SK-N-SH (cell line): ENCODE results near the gene MBIP. TPM values are rescaled to one million over a fixed set of nuclear protein-coding genes. Genes with fewer than 3 reads are reported as not detected.

Experiments used
- CTCF ChIA-PET: fragments of 300-600, 350-600 bp; formaldehyde crosslinking; extraction: SDS; loops from one replicate; lab custom pipeline; 2021; lab: Yijun Ruan, JAX
- POLR2A ChIA-PET: fragments of 350-600 bp; sonication (Branson Sonifier 250); formaldehyde crosslinking; extraction: SDS; loops from one replicate; lab custom pipeline; 2020; ENCODE audit warnings: antibody characterized with exemption, inconsistent platforms; lab: Yijun Ruan, JAX
- DNase-seq: peaks from one replicate; pipeline ENCODE4 v3.0.0; 2012
- H2AFZ ChIP-seq: fragments of 200-600 bp; sonication (generic); 2 replicates; pipeline ENCODE4 v1.8.1; 2016; ENCODE audit warnings: antibody characterized with exemption, mild to moderate bottlenecking, low read depth
- H3F3A ChIP-seq: fragments of 200-600 bp; sonication (generic); replicated peaks from 2 replicates; pipeline ENCODE3; 2016; ENCODE audit warnings: antibody characterized with exemption, mild to moderate bottlenecking; ENCODE audit not compliant: insufficient read depth
- H3K27ac ChIP-seq, 2 experiments: fragments of 200-500 bp in 1 of 2; fragments of 200-600 bp in 1 of 2; sonication (Bioruptor generic) in 1 of 2; sonication (generic), shearing (Covaris generic) in 1 of 2; 2 replicates each; pipeline versions ENCODE4 v1.5.1 to v1.6.1; 2014 to 2016; ENCODE audit warnings: low read depth in 2 of 2, inconsistent platforms in 1 of 2, low read length in 1 of 2, mild to moderate bottlenecking in 1 of 2, mixed read lengths in 1 of 2
- H3K27me3 ChIP-seq: fragments of 200-600 bp; sonication (generic), shearing (Covaris generic); 2 replicates; pipeline ENCODE4 v1.6.1; 2016; ENCODE audit warnings: mixed run types; ENCODE audit not compliant: insufficient read depth
- H3K36me3 ChIP-seq, 2 experiments: fragments of 200-500 bp in 1 of 2; fragments of 200-600 bp in 1 of 2; sonication (Bioruptor generic) in 1 of 2; sonication (generic) in 1 of 2; replicated peaks in 1 of 2; 2 replicates each; pipeline versions ENCODE3 to v1.5.1; 2014 to 2016; ENCODE audit warnings: low read length in 1 of 2, mild to moderate bottlenecking in 1 of 2; ENCODE audit not compliant: insufficient read depth in 2 of 2, control insufficient read depth in 1 of 2
- H3K4me1 ChIP-seq, 2 experiments: fragments of 200-500 bp in 1 of 2; fragments of 200-600 bp in 1 of 2; sonication (Bioruptor generic) in 1 of 2; sonication (generic), shearing (Covaris generic) in 1 of 2; 2 replicates each; pipeline versions ENCODE4 v1.5.1 to v1.6.1; 2014 to 2016; ENCODE audit warnings: low read depth in 1 of 2, low read length in 1 of 2, mixed run types in 1 of 2; ENCODE audit not compliant: insufficient read depth in 2 of 2, control insufficient read depth in 1 of 2
- H3K4me2 ChIP-seq: fragments of 200-600 bp; sonication (generic), shearing (Covaris generic); 2 replicates; pipeline ENCODE4 v1.6.1; 2017; ENCODE audit warnings: mixed run types
- H3K4me3 ChIP-seq, 2 experiments: fragments of 200-500 bp in 1 of 2; fragments of 200-600 bp in 1 of 2; sonication (Bioruptor generic) in 1 of 2; sonication (generic), shearing (Covaris generic) in 1 of 2; 2 replicates each; pipeline versions ENCODE4 v1.5.1 to v1.8.1; 2014 to 2016; ENCODE audit warnings: low read depth in 2 of 2, inconsistent platforms in 1 of 2, low read length in 1 of 2, mild to moderate bottlenecking in 1 of 2, mixed read lengths in 1 of 2, moderate library complexity in 1 of 2
- H3K79me2 ChIP-seq: fragments of 200-600 bp; sonication (generic); 2 replicates; pipeline ENCODE4 v1.8.1; 2017; ENCODE audit warnings: mild to moderate bottlenecking; ENCODE audit not compliant: insufficient read depth
- H3K9ac ChIP-seq: fragments of 200-600 bp; sonication (generic); 2 replicates; pipeline ENCODE4 v1.6.1; 2017; ENCODE audit warnings: mixed run types
- H3K9me2 ChIP-seq: fragments of 200-600 bp; sonication (generic); 2 replicates; pipeline ENCODE4 v1.6.1; 2017; ENCODE audit warnings: mixed run types
- H3K9me3 ChIP-seq: fragments of 200-600 bp; sonication (generic); 2 replicates; pipeline ENCODE4 v1.6.1; 2017; ENCODE audit warnings: mixed run types, mild to moderate bottlenecking, moderate library complexity
- H4K20me1 ChIP-seq: fragments of 200-600 bp; sonication (generic); 2 replicates; pipeline ENCODE4 v1.6.1; 2017; ENCODE audit warnings: mild to moderate bottlenecking, mixed run types; ENCODE audit not compliant: insufficient read depth
- ELF1 ChIP-seq: IDR thresholded peaks from 2 replicates; pipeline ENCODE4 v1.4.0; 2012
- EZH2phosphoT487 ChIP-seq: fragments of 200-600 bp; sonication (generic); IDR thresholded peaks from 2 replicates; pipeline ENCODE4 v1.6.1; 2017; ENCODE audit warnings: low read depth, mixed run types, mild to moderate bottlenecking, antibody characterized with exemption, moderate library complexity, borderline replicate concordance
- FOSL2 ChIP-seq: IDR thresholded peaks from 2 replicates; pipeline ENCODE4 v1.4.0; 2012; ENCODE audit warnings: low read depth, mild to moderate bottlenecking, moderate library complexity, borderline replicate concordance
- GABPA ChIP-seq: IDR thresholded peaks from 2 replicates; pipeline ENCODE4 v1.4.0; 2012; ENCODE audit warnings: low read depth, mild to moderate bottlenecking
- IRF3 ChIP-seq: fragments of 150-350 bp; IDR thresholded peaks from 2 replicates; pipeline ENCODE4 v1.6.1; 2016; ENCODE audit warnings: mild to moderate bottlenecking, low read depth, low read length
- JUND ChIP-seq: IDR thresholded peaks from 2 replicates; pipeline ENCODE4 v1.4.0; 2012
- MEF2A ChIP-seq: IDR thresholded peaks from 2 replicates; pipeline ENCODE4 v1.4.0; 2012; ENCODE audit warnings: low read depth, borderline replicate concordance
- PBX3 ChIP-seq: IDR thresholded peaks from 2 replicates; pipeline ENCODE4; 2012
- RCOR1 ChIP-seq: fragments of 150-350 bp; IDR thresholded peaks from 2 replicates; pipeline ENCODE4 v1.6.1; 2017; ENCODE audit warnings: antibody characterized with exemption, low read length
- RXRA ChIP-seq: IDR thresholded peaks from 2 replicates; pipeline ENCODE4 v1.4.0; 2012; ENCODE audit warnings: low read depth, mild to moderate bottlenecking, borderline replicate concordance
- SIN3A ChIP-seq: IDR thresholded peaks from 2 replicates; pipeline ENCODE4 v1.6.1; 2012; ENCODE audit warnings: low read depth, mild to moderate bottlenecking, low read length, moderate library complexity, borderline replicate concordance
- TEAD4 ChIP-seq: IDR thresholded peaks from 2 replicates; pipeline ENCODE4 v1.4.0; 2012; ENCODE audit warnings: mild to moderate bottlenecking, borderline replicate concordance; ENCODE audit not compliant: insufficient read depth
- USF1 ChIP-seq: IDR thresholded peaks from 2 replicates; pipeline ENCODE4 v1.4.0; 2012; ENCODE audit warnings: low read depth, borderline replicate concordance
- USF2 ChIP-seq: fragments of 150-350 bp; IDR thresholded peaks from 2 replicates; pipeline ENCODE4 v1.6.1; 2017; ENCODE audit warnings: antibody characterized with exemption, low read length, low read depth, borderline replicate concordance
- YY1 ChIP-seq: IDR thresholded peaks from 2 replicates; pipeline ENCODE4 v1.4.0; 2012; ENCODE audit warnings: low read depth, mild to moderate bottlenecking
- WGBS: methylation state at CpG from one replicate; pipeline ENCODE4 v1.1.6; 2017; ENCODE audit warnings: low lambda C conversion rate; 5-methylcytosine and 5-hydroxymethylcytosine counted together
- polyA plus RNA-seq, 3 experiments: library from polyadenylated mRNA; depleted of rRNA; stranded (reverse); fragments of >200 nt; gene quantifications; 2 replicates each; pipeline ENCODE4 v1.2.3, GENCODE V29; 2012

The MBIP gene
- polyA plus RNA-seq, 1 of the 3 experiments (the other 2 are of a cell fraction), result 11.5 TPM

- no peaks in the 10 kb centered on the region for H4K20me1 ChIP-seq
- H3K36me3 ChIP-seq, result no peaks in the 10 kb centered on the region
- H3K27me3 ChIP-seq, result peaks cover 13% of the 10 kb centered on the region; the same call in 1 of the 2 replicates
- H3K4me3 ChIP-seq, result no peak overlapping the region
- H3F3A ChIP-seq, result no peaks in the 10 kb centered on the region
- WGBS, result 20% methylated on average over 2 of the region's 2 CpGs
- H3K4me2 ChIP-seq, result no peak overlapping the region
- no peak overlapping the region for H3K9ac ChIP-seq
- H2AFZ ChIP-seq, result no peak overlapping the region
- ChIA-PET POLR2A (no interaction called here), CTCF (interaction anchor here (0.6 kb wide), 1 partner anchor 31 kb away, joined by 3 read pairs; no protein-coding TSS in a partner anchor)
- no peak for DNase-seq
- no peaks in the 10 kb centered on the region for H3K9me2 ChIP-seq
- no peaks in the 10 kb centered on the region for H3K9me3 ChIP-seq
- no peaks in the 10 kb centered on the region for H3K4me1 ChIP-seq
- no peak overlapping the region for H3K27ac ChIP-seq
- H3K79me2 ChIP-seq, result no peaks in the 10 kb centered on the region
- 0 out of 2 replicates have a peak, but pooled peaks have one; percentile 32 for TF ChIP-seq GABPA
- no peak for TF ChIP-seq PBX3
- no peak for TF ChIP-seq JUND
- 0 out of 2 replicates have a peak, but pooled peaks have one; percentile 15 for TF ChIP-seq ELF1
- no peak for TF ChIP-seq TEAD4
- TF ChIP-seq FOSL2, result no peak
- no peak for TF ChIP-seq USF2
These were observed 39.1 kb downstream of the MBIP start for GRCh38 chr14:36281309-36281708.

GRCh38 chr14:36279306-36280190, 40.9 kb downstream of the MBIP start:
- Histone ChIP-seq H3K9me3 (no peaks in the 10 kb centered on the region), H3K36me3 (no peaks in the 10 kb centered on the region), H3K9me2 (no peaks in the 10 kb centered on the region), H3K4me3 (no peak overlapping the region), H3K79me2 (no peaks in the 10 kb centered on the region), H3K4me1 (no peaks in the 10 kb centered on the region), H3K4me2 (no peak overlapping the region), H2AFZ (no peak overlapping the region), H3K27ac (no peak overlapping the region), H3K9ac (no peak overlapping the region), H3K27me3 (peaks cover 22% of the 10 kb centered on the region; the same call in 1 of the 2 replicates), H3F3A (no peaks in the 10 kb centered on the region), H4K20me1 (no peaks in the 10 kb centered on the region)
- no peak for TF ChIP-seq MEF2A
- POLR2A ChIA-PET, result no interaction called here
- WGBS, result 9% methylated on average over 7 of the region's 7 CpGs
- no peak for DNase-seq
- CTCF ChIA-PET, result no interaction called here

GRCh38 chr14:36275741-36276140, 44.7 kb downstream of the MBIP start:
- Histone ChIP-seq H3K9me2 (no peaks in the 10 kb centered on the region), H3K4me3 (no peak overlapping the region), H3K27me3 (peaks cover 58% of the 10 kb centered on the region), H4K20me1 (no peaks in the 10 kb centered on the region), H3K9ac (no peak overlapping the region), H3K36me3 (no peaks in the 10 kb centered on the region), H3K79me2 (no peaks in the 10 kb centered on the region), H3F3A (no peaks in the 10 kb centered on the region), H3K9me3 (no peaks in the 10 kb centered on the region), H2AFZ (no peak overlapping the region), H3K27ac (no peak overlapping the region), H3K4me1 (peaks cover 0 to 2% of the 10 kb centered on the region in 2 experiments; a peak in 1 of 4 replicates), H3K4me2 (no peak overlapping the region)
- 67% methylated on average over 3 of the region's 3 CpGs for WGBS
- no peak for DNase-seq
- POLR2A ChIA-PET, result no interaction called here
- CTCF ChIA-PET, result interaction anchor here (0.9 kb wide), 1 partner anchor 278 kb away, joined by 3 read pairs; no protein-coding TSS in a partner anchor
- TF ChIP-seq RXRA (no peak), USF2 (no peak), YY1 (no peak), SIN3A (no peak), IRF3 (no peak), EZH2phosphoT487 (no peak), GABPA (no peak), RCOR1 (no peak), MEF2A (no peak), USF1 (no peak), TEAD4 (no peak)
